T follicular helper cell (primary cell): Measurements from ENCODE around the gene MCF2L2.
A peak's percentile ranks its signal among the peaks of the same experiment; 100 is the strongest.

ENCODE experiments used
- DNase-seq: peaks from one replicate; pipeline ENCODE4 v3.0.0-alpha.2; 2020; ENCODE audit warnings: low read depth

The MCF2L2 gene

GRCh38 chr3:183293966-183294365, 134.5 kb downstream of the MCF2L2 start:
- DNase-seq, result no peak

- no peak for DNase-seq
These were observed 136.9 kb downstream of the MCF2L2 start for GRCh38 chr3:183291497-183292031.

- no peak for DNase-seq
These were observed 138.2 kb downstream of the MCF2L2 start for GRCh38 chr3:183290216-183290615.

- no peak for DNase-seq
These were observed 140.3 kb downstream of the MCF2L2 start for GRCh38 chr3:183288117-183288516.

- no peak for DNase-seq
These were observed 141.0 kb downstream of the MCF2L2 start for GRCh38 chr3:183287301-183287971.

GRCh38 chr3:183285828-183286457, 142.5 kb downstream of the MCF2L2 start:
- DNase-seq, result peak; percentile 89

- no peak for DNase-seq
These were observed 143.1 kb downstream of the MCF2L2 start for GRCh38 chr3:183285318-183285717.

GRCh38 chr3:183284570-183284969, 143.8 kb downstream of the MCF2L2 start:
- no peak for DNase-seq

GRCh38 chr3:183283886-183284285, 144.5 kb downstream of the MCF2L2 start:
- no peak for DNase-seq

- DNase-seq, result no peak
These were observed 147.2 kb downstream of the MCF2L2 start for GRCh38 chr3:183281126-183281797.

GRCh38 chr3:183279371-183279770, 149.0 kb downstream of the MCF2L2 start:
- no peak for DNase-seq

- DNase-seq, result no peak
These were observed 149.8 kb downstream of the MCF2L2 start for GRCh38 chr3:183278479-183279088.

GRCh38 chr3:183277260-183277659, 151.2 kb downstream of the MCF2L2 start:
- no peak for DNase-seq

GRCh38 chr3:183275937-183276336, 152.5 kb downstream of the MCF2L2 start:
- DNase-seq, result no peak

- DNase-seq, result no peak
These were observed 153.0 kb downstream of the MCF2L2 start for GRCh38 chr3:183275418-183275817.

GRCh38 chr3:183274609-183275008, 153.8 kb downstream of the MCF2L2 start:
- DNase-seq, result no peak

- DNase-seq, result no peak
These were observed 155.6 kb downstream of the MCF2L2 start for GRCh38 chr3:183272791-183273190.

GRCh38 chr3:183272142-183272541, 156.3 kb downstream of the MCF2L2 start:
- no peak for DNase-seq

GRCh38 chr3:183270344-183270743, 158.1 kb downstream of the MCF2L2 start:
- no peak for DNase-seq

- DNase-seq, result no peak
These were observed 159.1 kb downstream of the MCF2L2 start for GRCh38 chr3:183269345-183269744.

GRCh38 chr3:183268366-183268765, 160.1 kb downstream of the MCF2L2 start:
- DNase-seq, result no peak

- no peak for DNase-seq
These were observed 161.3 kb downstream of the MCF2L2 start for GRCh38 chr3:183267140-183267539.

- DNase-seq, result no peak
These were observed 162.0 kb downstream of the MCF2L2 start for GRCh38 chr3:183266454-183266853.
